Upper lobe of left lung (tissue), 6 donors: ENCODE data around the gene ME3. TPM values are rescaled to one million over a fixed set of nuclear protein-coding genes. Genes with fewer than 3 reads are reported as not detected.

Experiments
- ATAC-seq, 2 donors: fragments of 200-7000 bp; cut with Tn5 transposase; one replicate each; pipeline ENCODE4 v1.9.1; 2022; ENCODE audit warnings: mild to moderate bottlenecking in 2 of 2, moderate library complexity in 2 of 2; ENCODE audit not compliant: low FRiP score in 2 of 2
- DNase-seq, 2 donors: peaks; one replicate each; pipeline ENCODE4 v3.0.0-alpha.2; 2019 to 2020
- H3K27ac ChIP-seq, 4 donors: fragments of 200-600 bp; sonication (generic); one replicate each; pipeline ENCODE4 v1.5.1; 2016 to 2019
- H3K27me3 ChIP-seq, 4 donors: fragments of 200-600 bp; sonication (generic); one replicate each; pipeline ENCODE4 v1.5.1; 2017 to 2019
- H3K36me3 ChIP-seq, 4 donors: fragments of 200-600 bp; sonication (generic); one replicate each; pipeline ENCODE4 v1.5.1; 2016 to 2019
- H3K4me1 ChIP-seq, 4 donors: fragments of 200-600 bp; sonication (generic); one replicate each; pipeline ENCODE4 v1.5.1; 2018 to 2019
- H3K4me3 ChIP-seq, 4 donors: fragments of 200-600 bp; sonication (generic); one replicate each; pipeline ENCODE4 v1.5.1; 2017 to 2019; ENCODE audit warnings: mild to moderate bottlenecking in 2 of 4, moderate library complexity in 1 of 4
- H3K9me3 ChIP-seq, 4 donors: fragments of 200-600 bp; sonication (generic); one replicate each; pipeline ENCODE4 v1.5.1; 2018 to 2019
- EP300 ChIP-seq, 4 donors: sonication (generic); formaldehyde crosslinking; IDR thresholded peaks; one replicate each; pipeline ENCODE4 v1.5.1; 2017; ENCODE audit warnings: antibody characterized with exemption in 4 of 4, control low read depth in 2 of 4
- POLR2A ChIP-seq, 4 donors: fragments of 450-650 bp; IDR thresholded peaks; one replicate each; pipeline ENCODE4 v1.5.1; 2016 to 2017; ENCODE audit warnings: antibody characterized with exemption in 4 of 4, mild to moderate bottlenecking in 2 of 4
- POLR2AphosphoS5 ChIP-seq, 2 donors: sonication (generic); formaldehyde crosslinking; IDR thresholded peaks; one replicate each; pipeline ENCODE4 v1.5.1; 2017; ENCODE audit warnings: antibody characterized with exemption in 2 of 2
- WGBS, 2 donors: methylation state at CpG; one replicate each; pipeline ENCODE4 v1.1.5; 2017 to 2018; 5-methylcytosine and 5-hydroxymethylcytosine counted together
- total RNA-seq, 6 donors: library from RNA; depleted of rRNA in 4 of 6; stranded (reverse); fragments of >200 nt in 4 of 6; gene quantifications; one replicate each; pipeline versions ENCODE4 v1.1.0 to v1.2.1, GENCODE V29; 2016 to 2021
- TF ChIP-seq, protein P1 (sequence below), 6 experiments: fragments of 450-650 bp in 4 of 6; fragments of 200-600 bp in 2 of 6; sonication (generic) in 2 of 6; IDR thresholded peaks; one replicate each; pipeline ENCODE4 v1.5.1; 2016 to 2019; ENCODE audit warnings: antibody characterized with exemption in 6 of 6
- donor health status: DM: no; HTN: no; CAD: no; lungs with moderate emphysema.
- donor health status: DM: no; HTN: yes; CAD: no; lungs with severe emphysema.

ME3 gene
- total RNA-seq, 6 donors from 2014 or later = 19.5 to 56.6 (median 34.7) TPM

DNA sequence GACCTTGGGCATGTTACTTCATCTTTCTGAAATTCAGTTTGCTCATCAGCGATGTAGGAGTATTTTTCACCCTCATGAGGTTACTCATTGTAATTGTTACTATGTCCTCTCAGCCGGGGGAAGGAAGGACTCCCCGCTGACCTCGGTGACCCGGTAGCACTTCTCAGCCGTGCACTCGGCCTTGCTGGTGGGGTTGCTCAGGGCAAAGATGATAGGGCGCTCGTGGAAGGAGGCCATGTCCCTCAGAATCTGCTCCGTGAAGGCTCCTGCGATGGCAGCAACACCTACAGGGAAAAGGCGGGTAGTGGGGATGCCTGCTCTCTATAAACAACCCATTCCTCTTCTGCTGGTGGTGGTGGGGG, 225.5 kb downstream of the ME3 start:
- Histone ChIP-seq H3K27ac (no peak overlapping the region), H3K4me3 (no peak overlapping the region), H3K4me1 (no peaks in the 10 kb centered on the region), H3K36me3 (peaks cover 0 to 18% (median 0%) of the 10 kb centered on the region in 4 donors), H3K9me3 (no peaks in the 10 kb centered on the region), H3K27me3 (no peaks in the 10 kb centered on the region)
- TF ChIP-seq POLR2AphosphoS5 (IDR thresholded peaks at IDR 0.05) (no peak), EP300 (IDR thresholded peaks at IDR 0.05) (no peak), POLR2A (IDR thresholded peaks at IDR 0.05) (no peak)
- TF ChIP-seq, protein P1, sequence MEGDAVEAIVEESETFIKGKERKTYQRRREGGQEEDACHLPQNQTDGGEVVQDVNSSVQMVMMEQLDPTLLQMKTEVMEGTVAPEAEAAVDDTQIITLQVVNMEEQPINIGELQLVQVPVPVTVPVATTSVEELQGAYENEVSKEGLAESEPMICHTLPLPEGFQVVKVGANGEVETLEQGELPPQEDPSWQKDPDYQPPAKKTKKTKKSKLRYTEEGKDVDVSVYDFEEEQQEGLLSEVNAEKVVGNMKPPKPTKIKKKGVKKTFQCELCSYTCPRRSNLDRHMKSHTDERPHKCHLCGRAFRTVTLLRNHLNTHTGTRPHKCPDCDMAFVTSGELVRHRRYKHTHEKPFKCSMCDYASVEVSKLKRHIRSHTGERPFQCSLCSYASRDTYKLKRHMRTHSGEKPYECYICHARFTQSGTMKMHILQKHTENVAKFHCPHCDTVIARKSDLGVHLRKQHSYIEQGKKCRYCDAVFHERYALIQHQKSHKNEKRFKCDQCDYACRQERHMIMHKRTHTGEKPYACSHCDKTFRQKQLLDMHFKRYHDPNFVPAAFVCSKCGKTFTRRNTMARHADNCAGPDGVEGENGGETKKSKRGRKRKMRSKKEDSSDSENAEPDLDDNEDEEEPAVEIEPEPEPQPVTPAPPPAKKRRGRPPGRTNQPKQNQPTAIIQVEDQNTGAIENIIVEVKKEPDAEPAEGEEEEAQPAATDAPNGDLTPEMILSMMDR (IDR thresholded peaks at IDR 0.05) = no peak
- DNase-seq (no peak), ATAC-seq (no peak)
- WGBS, 2 donors = 97 to 99% methylated on average over 12 of the region's 12 CpGs

GRCh38 chr11:86446163-86446923, 226.1 kb downstream of the ME3 start:
- H3K27ac ChIP-seq = no peak overlapping the region
- peaks cover 0 to 18% (median 0%) of the 10 kb centered on the region in 4 donors for H3K36me3 ChIP-seq
- no peaks in the 10 kb centered on the region for H3K27me3 ChIP-seq
- DNase-seq = no peak
- 92 to 98% methylated on average over 8 of the region's 8 CpGs for WGBS, 2 donors
- H3K9me3 ChIP-seq = no peaks in the 10 kb centered on the region
- no peak for ATAC-seq
- no peak for TF ChIP-seq POLR2AphosphoS5 (IDR thresholded peaks at IDR 0.05)
- TF ChIP-seq EP300 (IDR thresholded peaks at IDR 0.05) = no peak
- no peak for TF ChIP-seq POLR2A (IDR thresholded peaks at IDR 0.05)
- TF ChIP-seq, protein P1 (IDR thresholded peaks at IDR 0.05) = no peak
- H3K4me1 ChIP-seq = no peaks in the 10 kb centered on the region
- no peak overlapping the region for H3K4me3 ChIP-seq

DNA sequence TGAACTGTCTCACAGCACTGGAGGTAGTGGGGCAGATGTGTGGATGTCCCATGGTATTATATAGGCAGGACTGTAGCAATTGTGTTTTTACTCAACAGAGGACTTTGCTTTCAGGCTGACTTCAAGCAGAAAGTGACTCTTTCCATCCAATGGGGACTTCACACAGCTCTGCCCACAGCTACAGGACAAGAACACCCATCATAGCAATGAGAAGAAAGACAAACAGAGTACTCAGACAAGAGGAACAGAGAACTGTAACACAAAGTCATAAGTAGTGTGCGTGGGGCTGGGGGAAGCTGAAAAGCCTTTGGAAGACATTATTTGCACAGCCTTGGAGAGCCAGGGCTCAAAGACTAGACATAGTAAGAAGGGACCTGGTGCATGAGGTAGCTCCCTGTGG, 227.4 kb downstream of the ME3 start:
- TF ChIP-seq EP300 (IDR thresholded peaks at IDR 0.05) (no peak), POLR2AphosphoS5 (IDR thresholded peaks at IDR 0.05) (no peak), POLR2A (IDR thresholded peaks at IDR 0.05) (no peak)
- TF ChIP-seq, protein P1 (IDR thresholded peaks at IDR 0.05) = no peak
- Histone ChIP-seq H3K27ac (no peak overlapping the region), H3K27me3 (no peaks in the 10 kb centered on the region), H3K4me3 (no peak overlapping the region), H3K4me1 (no peaks in the 10 kb centered on the region), H3K36me3 (peaks cover 0 to 18% (median 0%) of the 10 kb centered on the region in 4 donors), H3K9me3 (no peaks in the 10 kb centered on the region)
- DNase-seq = no peak
- 94 to 95% methylated on average over 1 of the region's 1 CpG for WGBS, 2 donors
- ATAC-seq = no peak

DNA sequence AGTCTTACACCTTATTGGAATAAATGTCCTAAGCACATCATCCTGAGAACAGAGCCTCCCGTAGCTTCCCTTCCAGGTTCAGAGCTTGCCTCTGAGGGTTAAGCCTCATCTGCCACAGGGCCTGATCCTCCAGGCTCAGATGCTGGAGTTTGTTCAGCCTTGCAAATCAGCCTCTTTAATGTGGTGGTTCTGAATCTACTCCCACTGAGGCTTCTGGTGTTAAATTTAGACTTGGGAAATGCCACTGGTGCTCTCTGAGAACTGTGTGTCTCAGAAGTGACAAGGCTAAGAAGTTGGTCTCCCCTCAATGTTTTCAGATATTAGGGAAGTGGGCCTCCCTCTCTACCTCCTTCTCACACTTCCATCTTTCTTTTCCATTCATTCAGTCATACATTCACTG, 229.0 kb downstream of the ME3 start:
- H3K36me3 ChIP-seq = peaks cover 0 to 18% (median 0%) of the 10 kb centered on the region in 4 donors

More for the DNA sequence above, 229.0 kb downstream of the ME3 start:
- H3K27me3 ChIP-seq = no peaks in the 10 kb centered on the region
- H3K9me3 ChIP-seq = no peaks in the 10 kb centered on the region
- DNase-seq = no peak
- no peak overlapping the region for H3K27ac ChIP-seq
- WGBS, 2 donors = 0 to 70% methylated on average over 1 of the region's 1 CpG
- TF ChIP-seq EP300 (IDR thresholded peaks at IDR 0.05) (no peak), POLR2AphosphoS5 (IDR thresholded peaks at IDR 0.05) (no peak), POLR2A (IDR thresholded peaks at IDR 0.05) (no peak)
- TF ChIP-seq, protein P1 (IDR thresholded peaks at IDR 0.05) = no peak
- no peak overlapping the region for H3K4me3 ChIP-seq
- no peak for ATAC-seq
- H3K4me1 ChIP-seq = no peaks in the 10 kb centered on the region
